ENCODE measurements around the gene BMPR1A.

Gene BMPR1A

DNA sequence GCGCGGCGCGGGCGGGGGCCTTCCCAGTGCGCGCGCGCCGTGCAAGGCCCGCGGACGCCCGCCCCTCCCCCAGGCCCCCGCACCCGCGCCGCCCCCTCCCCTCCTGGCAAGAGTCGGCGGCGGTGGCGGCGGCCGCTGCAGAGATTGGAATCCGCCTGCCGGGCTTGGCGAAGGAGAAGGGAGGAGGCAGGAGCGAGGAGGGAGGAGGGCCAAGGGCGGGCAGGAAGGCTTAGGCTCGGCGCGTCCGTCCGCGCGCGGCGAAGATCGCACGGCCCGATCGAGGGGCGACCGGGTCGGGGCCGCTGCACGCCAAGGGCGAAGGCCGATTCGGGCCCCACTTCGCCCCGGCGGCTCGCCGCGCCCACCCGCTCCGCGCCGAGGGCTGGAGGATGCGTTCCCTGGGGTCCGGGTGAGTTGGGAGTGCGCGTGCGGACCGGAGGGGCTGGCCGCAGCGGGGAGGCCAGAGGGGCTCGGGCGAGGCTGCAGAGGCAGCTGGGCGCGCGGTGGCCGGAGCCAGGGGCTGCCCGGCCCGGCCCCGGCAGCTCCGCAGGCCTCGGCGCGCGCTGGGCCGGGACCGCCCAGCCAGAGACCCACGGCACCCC is at the start of gene BMPR1A:
Gene BMPR1A, plus strand, starts transcription at position 109 of the 602 bp plus-strand sequence. CDS start 119,400 bp downstream, outside the sequence.
- DNase-seq (ENCODE audit: low spot score), result no peak

DNA sequence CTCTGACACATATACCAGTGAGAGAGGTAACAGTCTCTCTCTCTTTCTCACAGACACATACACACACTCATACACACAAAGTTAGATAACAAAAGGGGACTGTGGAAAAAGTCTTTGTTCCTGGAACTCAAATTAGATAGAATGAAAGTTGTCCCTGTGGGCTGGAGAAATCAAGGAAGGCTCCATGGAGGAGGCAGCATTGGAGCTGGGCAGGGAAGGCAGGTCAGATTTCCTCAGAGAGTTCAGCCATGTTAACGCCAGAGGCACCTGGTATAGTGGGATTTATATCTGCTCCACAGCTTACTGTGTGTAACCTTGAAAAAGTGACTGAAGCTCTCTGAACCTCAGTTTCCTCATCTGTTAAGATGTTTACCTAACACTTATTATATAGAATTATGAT is 49.4 kb upstream of the BMPR1A start:
- no peak for DNase-seq (ENCODE audit: low spot score)

DNA sequence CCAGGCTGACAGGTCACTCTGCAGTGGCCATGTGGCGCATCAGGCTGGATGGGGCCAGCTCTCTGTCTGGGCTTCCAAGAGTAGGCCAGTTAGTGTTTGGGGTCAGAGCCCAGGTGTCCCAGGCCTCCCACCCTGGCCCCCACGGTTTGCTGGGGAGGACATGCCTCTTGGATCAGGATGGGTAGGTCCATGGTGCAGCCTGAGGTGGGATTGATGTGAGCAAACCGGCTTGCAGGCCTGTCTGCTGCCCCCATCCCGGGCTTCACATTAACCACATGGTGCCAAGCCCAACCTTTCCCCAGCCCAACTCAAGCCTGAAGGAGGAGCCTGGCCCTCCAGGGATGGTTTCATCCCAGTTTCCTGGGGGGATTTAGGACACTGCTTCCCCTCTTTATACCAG is 48.9 kb upstream of the BMPR1A start:
- no peak for DNase-seq (ENCODE audit: low spot score)

DNA sequence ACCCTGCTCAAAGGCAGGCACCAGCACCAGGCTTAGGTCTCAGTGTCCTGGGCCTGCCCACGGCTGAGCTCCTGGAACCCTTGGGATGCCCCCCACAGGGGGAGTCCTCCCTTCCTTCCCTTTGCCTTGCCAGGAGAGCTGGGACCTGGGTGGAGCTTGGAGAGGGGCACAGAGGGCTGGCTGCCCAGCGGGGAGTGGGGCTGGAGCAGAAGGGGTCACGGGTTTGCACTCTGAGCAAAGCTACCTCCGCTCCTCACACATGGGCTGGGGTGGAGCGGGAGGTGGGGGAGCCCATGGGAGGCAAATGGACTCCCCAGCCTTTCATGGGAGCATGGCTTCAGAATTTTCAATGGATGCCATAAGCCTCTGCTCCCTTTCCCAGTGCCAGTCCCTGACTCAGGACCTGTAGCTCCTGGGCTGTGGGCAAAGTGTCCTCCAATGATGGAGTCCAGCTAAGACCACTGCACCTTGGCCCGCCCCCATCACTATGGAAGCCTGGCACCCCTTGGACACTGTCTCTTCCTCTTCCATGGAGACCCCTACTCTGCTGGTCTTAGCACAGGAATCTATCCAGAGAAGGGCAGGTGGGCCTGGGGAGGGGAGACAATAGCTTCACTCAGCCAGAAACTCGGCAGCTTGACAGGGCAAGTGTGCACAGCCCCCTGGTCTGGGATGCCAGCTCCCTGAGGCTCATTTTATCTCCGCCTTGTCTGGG is 48.2 kb upstream of the BMPR1A start:
- no peak for DNase-seq (ENCODE audit: low spot score)

DNA sequence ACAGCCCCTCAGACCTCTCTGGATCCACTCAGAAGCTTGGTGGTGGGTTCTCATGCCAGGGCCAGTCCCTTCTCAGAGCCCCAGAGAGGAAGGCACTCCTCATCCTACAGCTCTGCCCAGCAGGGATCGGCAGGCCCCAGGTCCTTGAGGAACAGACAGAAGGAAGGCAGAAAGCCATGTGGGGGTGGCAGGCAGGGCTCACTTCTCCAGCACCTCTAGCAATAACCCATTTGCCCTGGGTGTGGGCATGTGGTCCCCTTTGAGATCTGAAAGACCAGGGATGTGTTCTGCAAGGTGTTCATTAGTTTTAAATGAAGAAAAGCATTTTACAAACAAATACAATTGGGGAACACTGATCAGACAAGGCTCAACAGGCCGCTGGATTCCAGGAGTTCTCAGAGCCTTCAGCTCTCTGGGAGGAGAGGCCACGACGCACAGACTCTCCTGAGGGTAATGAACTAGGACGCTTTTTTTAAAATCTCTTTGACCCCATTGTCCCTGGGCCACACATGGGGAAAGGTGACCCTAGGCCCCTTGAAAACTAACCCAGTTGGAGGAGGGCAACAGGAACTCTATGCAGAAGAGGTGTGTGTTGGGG is 47.5 kb upstream of the BMPR1A start:
- no peak for DNase-seq (ENCODE audit: low spot score)

DNA sequence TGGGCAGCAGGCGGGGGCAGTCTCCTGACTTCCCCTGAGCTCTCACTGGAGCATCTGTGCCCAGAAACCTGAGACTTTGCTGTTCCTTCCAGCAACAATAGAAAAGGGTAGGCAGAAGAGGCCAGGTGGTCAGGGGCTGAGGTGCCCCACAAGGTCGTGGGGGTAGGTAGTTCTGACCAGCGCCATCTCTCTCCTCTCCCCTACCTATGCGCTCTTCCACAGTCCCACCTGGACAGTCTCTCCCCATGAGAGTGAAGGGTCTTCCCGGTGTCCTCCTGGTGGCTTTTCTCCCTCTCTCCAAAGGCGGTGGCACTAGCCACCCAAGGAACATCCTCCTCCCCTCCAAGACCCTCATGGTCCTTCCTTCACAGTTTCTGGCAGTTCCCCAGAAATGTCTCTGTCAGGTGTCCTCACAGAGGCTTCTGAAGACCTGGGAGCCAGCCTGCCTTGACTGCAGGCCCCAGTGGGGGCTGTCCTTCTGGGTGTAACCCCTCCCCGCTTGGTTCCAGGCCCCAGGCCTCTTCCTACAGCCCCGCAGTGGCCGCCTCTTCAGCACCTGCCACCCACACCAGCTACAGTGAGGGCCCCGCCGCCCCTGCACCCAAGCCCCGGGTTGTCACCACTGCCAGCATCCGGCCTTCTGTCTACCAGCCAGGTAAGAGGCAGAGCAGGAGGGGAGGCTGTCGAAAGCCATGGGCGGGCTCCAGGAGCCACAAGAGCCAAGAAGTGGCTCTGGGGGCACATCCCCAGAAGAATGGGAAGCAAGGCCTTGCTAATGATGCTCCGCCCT is 46.8 kb upstream of the BMPR1A start:
- DNase-seq (ENCODE audit: low spot score), result no peak

DNA sequence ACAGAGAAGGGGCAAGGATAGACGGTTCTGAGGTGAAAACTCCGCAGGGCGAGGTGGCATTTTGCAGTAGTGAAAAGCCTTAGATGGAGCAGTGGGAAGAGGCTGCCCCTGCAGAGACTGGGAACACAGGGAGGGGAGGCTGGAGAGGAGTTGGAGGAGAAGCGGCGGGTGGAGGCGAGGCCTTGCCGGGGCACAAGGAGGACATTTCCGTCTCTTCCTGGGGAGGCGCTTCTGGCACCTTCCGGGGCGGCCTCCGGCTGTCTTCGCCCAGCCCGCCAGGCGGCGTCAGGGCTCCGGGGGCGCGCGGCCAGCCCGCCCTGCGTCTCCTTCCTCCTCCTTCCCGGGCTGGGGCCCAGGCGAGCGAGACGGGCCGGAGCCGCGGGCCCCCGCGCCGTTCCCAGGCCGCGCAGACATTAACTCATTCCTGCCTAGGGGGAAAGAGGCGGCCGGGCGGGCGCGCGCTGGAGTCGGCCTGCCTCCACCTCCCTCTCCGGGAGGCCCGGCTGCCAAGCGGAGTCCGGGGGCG is 45.4 kb upstream of the BMPR1A start:
- peak; percentile 86 for DNase-seq (ENCODE audit: low spot score)

DNA sequence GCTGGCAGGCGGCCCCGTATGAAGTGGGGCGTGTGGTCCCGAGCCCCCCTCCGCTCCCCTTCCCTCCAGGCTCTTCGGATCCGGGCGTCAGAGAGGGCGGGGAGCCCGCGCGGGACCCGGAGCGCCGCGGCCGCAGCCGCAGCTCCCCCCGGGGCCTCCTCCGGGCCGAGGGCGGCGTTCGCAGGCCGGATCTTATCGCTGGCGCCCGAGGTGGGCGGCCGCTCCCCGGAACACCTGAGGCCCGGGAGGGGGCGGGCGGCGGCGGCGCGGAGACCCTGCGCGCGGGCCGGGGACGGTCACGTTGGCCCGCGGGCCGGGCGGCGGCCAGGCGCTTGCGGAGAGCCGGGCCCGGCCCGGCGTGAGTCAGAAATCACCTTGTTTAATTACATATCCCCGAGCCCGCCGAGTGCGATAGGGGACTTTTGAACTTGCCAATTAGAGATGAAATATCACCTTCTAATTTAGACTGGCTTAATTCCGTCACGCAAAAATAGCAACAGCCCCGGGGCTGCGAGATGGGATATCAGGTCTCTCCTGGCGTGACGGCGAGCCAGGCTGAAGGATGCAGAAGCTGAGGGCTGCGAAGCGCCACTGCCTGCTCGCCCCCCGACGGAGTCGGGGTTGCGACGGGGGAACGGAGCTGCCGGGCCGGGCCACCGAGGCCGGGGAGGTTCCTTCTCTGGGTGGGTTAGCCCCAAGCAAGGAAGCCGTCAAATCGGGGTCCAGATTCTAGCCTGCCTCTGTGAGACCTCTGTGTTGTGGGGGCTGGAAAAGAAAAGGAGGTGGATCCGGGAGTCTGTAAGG is 44.7 kb upstream of the BMPR1A start:
- DNase-seq (ENCODE audit: low spot score), result peak; percentile 39

DNA sequence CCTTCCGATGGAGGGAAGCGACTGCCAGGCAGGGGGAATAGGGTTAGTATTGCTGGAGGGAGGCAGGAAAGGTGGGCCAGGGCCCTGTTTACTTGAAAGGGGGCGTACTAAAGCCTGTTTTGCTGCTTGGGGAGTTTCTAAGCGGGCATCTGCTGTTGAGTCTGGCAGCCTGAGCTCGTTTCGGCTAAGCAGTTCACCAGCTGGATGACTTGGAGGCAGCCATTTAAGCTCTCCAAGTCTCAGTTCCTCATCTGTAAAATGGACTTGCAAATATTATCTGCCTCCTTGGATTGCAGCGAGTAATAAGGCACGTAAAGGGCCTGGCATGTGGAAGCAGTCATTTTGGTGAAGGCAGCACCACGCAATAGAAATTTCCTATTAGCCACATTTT is 44.1 kb upstream of the BMPR1A start:
- no peak for DNase-seq (ENCODE audit: low spot score)

DNA sequence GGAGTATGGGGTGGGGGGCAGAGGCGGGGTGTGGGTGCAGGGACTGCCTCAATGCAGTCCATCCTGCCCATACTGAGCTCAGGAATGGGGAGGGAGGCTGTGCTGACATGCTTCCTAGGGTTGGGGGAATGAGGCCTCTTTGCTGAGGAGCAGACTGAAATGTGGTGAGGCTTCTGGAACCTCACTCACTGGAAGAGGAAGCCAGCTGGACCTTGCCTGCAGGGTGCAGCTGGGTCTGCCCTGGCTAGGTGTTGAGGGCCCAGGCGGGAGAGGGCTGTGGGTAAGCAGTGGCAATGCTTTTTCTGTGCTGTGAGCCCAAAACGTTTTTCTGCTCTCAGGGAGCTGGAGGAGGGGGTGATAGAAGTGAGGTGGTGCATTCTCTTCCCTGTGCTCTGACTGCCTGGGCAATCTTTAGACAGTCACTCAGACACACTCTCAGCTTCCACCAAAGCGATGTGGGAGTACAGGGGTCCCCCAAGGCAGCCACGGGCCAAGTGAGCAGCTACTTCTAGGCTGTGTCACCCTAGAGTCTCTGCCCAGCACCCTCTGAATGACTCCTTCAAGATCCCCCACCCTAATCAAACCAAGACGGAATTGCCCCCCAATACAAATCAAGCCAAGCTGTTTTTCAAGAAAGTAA is 41.1 kb upstream of the BMPR1A start:
- no peak for DNase-seq (ENCODE audit: low spot score)

DNA sequence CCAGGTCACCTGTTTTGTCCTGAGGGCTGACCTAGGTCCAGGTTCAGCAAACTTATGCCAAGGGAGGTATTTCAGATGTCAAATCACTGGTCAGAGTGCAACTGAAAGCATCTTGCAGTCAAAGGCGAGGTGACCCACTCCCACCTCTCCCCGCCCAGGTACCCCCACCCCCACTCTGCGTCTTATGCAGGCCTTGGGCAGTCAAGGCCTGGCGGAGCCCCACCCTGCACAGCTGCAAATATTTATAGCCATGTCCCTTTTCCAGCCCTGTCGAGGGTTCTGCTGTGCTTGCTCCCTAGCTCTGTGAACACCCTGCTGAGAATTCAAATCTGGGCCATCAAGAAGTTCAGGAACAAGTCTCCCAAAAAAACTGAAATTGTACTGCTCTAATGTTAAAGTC is 40.6 kb upstream of the BMPR1A start:
- no peak for DNase-seq (ENCODE audit: low spot score)

DNA sequence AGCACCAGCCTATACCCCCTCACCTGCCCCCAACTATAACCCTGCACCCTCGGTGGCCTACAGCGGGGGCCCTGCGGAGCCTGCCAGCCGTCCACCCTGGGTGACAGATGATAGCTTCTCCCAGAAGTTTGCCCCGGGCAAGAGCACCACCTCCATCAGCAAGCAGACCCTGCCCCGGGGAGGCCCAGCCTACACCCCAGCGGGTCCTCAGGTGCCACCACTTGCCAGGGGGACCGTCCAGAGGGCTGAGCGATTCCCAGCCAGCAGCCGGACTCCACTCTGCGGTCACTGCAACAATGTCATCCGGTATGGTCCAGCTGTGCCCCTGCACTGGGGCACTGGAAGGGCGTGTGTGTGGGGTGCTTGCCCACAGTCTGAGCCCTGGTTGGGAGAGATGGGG is 40.0 kb upstream of the BMPR1A start:
- DNase-seq (ENCODE audit: low spot score), result no peak

DNA sequence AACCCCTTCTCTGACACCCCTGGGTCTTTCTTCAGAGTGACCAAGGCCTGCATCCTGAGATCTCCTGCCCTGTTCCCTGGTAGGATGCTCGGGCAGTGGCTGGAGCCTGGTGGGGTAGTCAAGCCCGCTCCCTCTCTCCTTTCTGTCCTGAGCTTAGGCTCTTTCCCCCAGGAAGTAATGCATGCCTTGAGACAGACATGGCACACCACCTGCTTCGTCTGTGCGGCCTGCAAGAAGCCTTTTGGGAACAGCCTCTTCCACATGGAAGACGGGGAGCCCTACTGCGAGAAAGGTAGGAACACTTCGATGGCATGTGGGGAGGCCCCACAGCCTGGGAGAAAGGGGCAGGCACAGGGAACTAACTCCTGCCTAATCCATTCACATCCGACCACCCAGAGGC is 37.9 kb upstream of the BMPR1A start:
- no peak for DNase-seq (ENCODE audit: low spot score)

DNA sequence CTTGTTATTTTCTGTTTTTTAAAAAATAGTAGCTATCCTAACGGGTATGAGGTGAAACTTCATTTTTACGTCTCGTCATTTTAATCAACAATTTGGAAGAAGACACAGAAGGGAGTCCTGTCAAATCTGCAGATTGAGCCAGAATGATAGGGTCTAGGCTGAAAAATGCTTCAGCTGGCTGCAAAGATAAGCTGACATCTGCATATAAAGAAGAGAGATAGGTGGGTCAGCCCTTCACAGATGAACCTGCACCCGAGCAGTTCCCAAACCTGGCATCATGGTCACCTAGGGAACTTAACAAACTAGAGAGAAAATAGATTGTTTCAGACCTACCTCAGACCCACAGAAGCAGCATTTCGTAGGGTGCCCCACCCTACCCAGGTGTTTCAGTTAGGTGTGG is 35.2 kb upstream of the BMPR1A start:
- DNase-seq (ENCODE audit: low spot score), result no peak

DNA sequence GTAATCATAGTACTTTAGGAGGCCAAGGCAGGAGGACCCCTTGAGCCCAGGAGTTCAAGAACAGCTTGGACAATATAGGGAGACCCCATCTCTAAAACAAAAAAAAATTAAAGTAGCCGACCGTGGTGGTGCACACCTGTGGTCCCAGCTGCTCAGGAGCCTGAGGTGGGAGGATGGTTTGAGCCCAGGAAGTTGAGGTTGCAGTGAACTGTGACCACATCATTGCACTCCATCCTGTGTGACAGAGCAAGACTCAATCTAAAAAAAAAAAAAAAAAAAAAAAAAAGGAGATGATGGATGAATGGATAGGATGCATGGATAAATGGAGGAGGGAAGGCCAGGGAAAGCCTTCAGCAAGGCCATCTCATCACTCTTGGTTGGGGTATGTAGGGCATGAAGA is 33.4 kb upstream of the BMPR1A start:
- DNase-seq (ENCODE audit: low spot score), result no peak

DNA sequence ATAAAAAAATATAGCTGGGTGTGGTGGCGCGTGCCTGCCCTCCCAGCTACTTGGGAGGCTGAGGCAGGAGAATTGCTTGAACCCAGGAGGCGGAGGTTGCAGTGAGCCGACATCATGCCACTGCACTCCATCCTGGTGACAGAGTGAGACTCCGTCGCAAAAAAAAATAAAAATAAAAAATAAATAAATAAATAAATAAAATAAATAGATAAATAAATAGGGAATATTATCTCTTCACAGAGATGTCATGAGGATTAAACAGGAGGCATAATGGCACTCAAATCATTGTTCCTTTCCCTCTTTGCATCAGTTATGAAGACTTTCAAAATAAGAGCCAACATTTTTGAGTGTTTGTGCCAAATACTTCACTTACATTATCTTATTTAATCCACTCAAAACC is 32.0 kb upstream of the BMPR1A start:
- no peak for DNase-seq (ENCODE audit: low spot score)

DNA sequence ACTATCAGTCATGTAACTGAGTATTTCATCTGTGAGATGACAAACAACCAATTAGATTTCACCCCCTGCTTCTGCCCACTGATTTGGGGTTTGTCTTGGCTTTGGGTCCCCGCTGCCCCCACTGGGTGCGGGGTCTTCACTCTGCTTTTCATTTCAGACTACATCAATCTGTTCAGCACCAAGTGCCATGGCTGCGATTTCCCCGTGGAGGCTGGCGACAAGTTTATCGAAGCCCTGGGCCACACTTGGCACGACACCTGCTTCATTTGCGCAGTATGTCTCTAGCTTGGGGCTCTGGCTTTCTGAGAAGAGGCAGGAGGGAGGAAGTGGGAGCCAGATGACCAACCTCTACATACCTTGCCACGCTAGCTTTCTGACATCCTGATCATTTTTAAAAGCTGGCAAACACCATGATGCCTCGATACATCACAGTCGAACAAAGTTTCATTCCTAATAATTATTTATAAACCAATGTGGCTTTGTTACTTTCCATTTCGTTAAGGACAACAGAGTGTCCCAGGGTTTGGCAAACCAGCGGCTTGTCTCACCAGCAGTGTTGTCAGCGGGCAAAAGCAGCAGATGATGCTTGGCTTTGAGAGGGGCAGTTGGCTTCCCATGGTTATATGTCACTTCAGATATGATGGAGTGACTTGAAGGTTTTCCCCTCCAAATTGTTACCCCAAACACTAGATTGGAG is 30.3 kb upstream of the BMPR1A start:
- no peak for DNase-seq (ENCODE audit: low spot score)

DNA sequence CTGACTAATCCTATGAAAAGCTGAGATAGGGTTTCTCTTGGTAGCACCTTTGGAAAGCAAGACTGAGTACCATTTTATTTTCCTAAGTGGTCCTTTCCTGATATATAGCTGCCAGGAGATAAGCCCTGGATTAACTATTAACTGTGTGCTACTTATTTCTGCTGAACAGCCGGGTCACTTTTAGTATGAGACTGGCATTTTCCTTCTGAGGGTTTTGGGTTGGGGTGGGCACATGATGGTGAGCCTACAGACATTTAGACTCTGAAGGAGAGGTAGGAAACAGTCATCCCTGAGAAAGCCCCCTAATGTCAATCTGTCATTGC is 29.8 kb upstream of the BMPR1A start:
- DNase-seq (ENCODE audit: low spot score), result no peak

DNA sequence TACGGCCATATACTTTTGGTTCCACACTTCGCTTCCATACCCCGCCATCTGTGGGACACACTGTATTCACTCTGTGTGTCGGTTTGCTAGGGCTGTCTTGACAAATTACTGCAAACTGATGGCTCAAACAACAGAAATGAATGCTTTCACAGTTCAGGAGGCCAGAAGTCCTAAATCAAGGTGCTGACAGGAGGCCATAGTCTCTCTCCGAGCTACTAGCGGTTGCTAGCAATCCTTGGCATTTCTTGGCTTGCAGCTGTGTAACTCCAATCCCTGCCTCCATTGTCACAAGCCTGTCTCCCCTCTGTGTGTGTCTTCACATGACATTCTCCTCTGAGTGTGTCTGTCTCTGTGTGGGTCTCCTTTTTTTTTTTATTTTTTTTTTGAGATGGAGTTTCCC is 28.9 kb upstream of the BMPR1A start:
- DNase-seq (ENCODE audit: low spot score), result no peak

DNA sequence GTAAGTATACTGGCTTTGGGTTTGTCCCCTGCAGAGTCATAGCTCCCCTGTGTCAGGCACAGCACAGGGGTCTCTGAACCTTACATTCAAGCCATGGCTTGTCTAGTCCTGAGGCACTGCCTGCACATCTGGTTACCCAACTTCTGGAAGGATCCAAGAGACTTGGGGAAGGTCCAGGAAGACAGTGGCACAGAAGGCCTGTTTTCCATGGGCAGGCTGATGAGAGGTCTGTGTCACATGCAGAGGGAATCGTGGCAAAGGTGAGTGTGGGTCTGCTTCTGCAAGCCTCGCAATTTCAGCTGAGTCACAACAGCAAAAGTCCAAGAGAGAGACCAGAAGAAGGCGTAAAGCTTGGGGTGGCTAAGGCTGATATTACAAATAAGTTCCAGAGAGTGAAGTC is 28.4 kb upstream of the BMPR1A start:
- no peak for DNase-seq (ENCODE audit: low spot score)

DNA sequence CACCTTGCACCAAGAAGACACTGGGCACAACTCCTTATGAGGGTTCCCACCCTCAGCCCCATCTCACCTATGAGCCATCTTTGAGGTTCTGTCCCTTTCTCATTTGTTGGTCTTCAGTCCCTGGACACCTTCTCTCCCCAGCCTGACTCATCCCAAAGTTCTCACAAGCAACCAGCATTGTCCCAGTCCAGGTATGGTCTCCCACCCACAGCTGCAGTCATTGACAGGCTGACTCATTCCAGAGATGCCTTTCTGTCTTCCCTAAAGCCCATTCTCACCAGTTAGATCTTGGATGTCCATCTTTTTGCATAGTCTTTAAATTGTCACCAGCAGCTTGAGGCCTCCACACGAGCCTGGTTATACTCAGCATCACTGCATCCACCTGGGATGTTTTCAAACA is 26.7 kb upstream of the BMPR1A start:
- no peak for DNase-seq (ENCODE audit: low spot score)

Data from activated CD4-positive, alpha-beta T cell treated with anti-CD3 and anti-CD28 coated beads, Interleukin-2, Interleukin-4, amounts not matched to agents 100 ng/mL and 50 ng/mL, durations not matched to agents 16 hours and 8 hours (primary cell).